Stomach smooth muscle (tissue), 2 donors: ENCODE data around the gene SYNPO2.
"Not testable (repeated sequence)": the region's sequence is repeated elsewhere in the genome, so short reads cannot be mapped to it uniquely, and the experiment has no call there.

Source experiments
- H3K27ac ChIP-seq: one replicate; pipeline ENCODE4 v1.7.0; 2013; ENCODE audit warnings: mild to moderate bottlenecking, low read length, inconsistent platforms
- H3K27me3 ChIP-seq, 2 donors: one replicate each; pipeline ENCODE4 v1.7.0; 2013; ENCODE audit warnings: low read length in 2 of 2; ENCODE audit not compliant: insufficient read depth in 2 of 2, control insufficient read depth in 1 of 2
- H3K36me3 ChIP-seq, 2 donors: one replicate each; pipeline ENCODE4 v1.7.0; 2013; ENCODE audit warnings: low read length in 2 of 2; ENCODE audit not compliant: control insufficient read depth in 2 of 2, insufficient read depth in 2 of 2
- H3K4me1 ChIP-seq: one replicate; pipeline ENCODE4 v1.7.0; 2013; ENCODE audit warnings: low read length; ENCODE audit not compliant: control insufficient read depth, insufficient read depth
- H3K4me3 ChIP-seq, 2 donors: one replicate each; pipeline ENCODE4 v1.7.0; 2013; ENCODE audit warnings: low read length in 2 of 2
- H3K9ac ChIP-seq, 2 donors: one replicate each; pipeline ENCODE4 v1.7.0; 2013; ENCODE audit warnings: low read length in 2 of 2, mild to moderate bottlenecking in 1 of 2
- H3K9me3 ChIP-seq, 2 donors: one replicate each; pipeline ENCODE4 v1.7.0; 2013; ENCODE audit warnings: low read length in 2 of 2; ENCODE audit not compliant: control insufficient read depth in 2 of 2
- donor health status: healthy.
- donor health status: Pancreatic carcinoma.

SYNPO2 gene

DNA sequence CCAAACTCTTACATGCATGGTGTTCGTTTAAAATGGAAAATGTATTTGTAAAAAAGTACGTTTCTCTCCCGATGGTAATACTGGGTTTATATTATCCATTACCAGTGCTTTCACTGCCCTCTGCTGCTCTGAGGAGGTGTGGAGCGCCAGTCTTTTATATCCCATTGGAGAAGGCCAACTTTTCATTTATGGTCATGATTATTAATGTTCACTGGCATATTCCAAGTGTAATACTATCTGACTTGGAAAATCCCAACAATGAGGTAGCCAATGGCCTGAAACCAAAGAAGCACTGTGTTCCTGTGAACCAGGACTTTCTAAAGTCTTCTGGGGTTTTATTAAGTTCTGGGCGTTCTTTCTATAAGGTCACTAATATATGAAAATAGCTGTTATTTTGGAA, 80.7 kb downstream of the SYNPO2 start:
- H3K4me3 ChIP-seq, result peak overlapping the region in 1 of 2 donors; percentile 52
- no peaks in the 10 kb centered on the region for H3K27me3 ChIP-seq
- peaks cover 0 to 4% of the 10 kb centered on the region in 2 donors for H3K36me3 ChIP-seq
- peak overlapping the region in 1 of 2 donors; percentile 24 for H3K9ac ChIP-seq
- H3K27ac ChIP-seq, result peak overlapping the region; percentile 6
- no peaks in the 10 kb centered on the region for H3K9me3 ChIP-seq
- H3K4me1 ChIP-seq, result peaks cover 50% of the 10 kb centered on the region

GRCh38 chr4:118972167-118972566, 83.5 kb downstream of the SYNPO2 start:
- Histone ChIP-seq H3K27me3 (no peaks in the 10 kb centered on the region), H3K4me3 (no peak overlapping the region), H3K9me3 (no peaks in the 10 kb centered on the region), H3K4me1 (peaks cover 47% of the 10 kb centered on the region), H3K27ac (peak overlapping the region; percentile 77), H3K9ac (no peak overlapping the region), H3K36me3 (no peaks in the 10 kb centered on the region)

DNA sequence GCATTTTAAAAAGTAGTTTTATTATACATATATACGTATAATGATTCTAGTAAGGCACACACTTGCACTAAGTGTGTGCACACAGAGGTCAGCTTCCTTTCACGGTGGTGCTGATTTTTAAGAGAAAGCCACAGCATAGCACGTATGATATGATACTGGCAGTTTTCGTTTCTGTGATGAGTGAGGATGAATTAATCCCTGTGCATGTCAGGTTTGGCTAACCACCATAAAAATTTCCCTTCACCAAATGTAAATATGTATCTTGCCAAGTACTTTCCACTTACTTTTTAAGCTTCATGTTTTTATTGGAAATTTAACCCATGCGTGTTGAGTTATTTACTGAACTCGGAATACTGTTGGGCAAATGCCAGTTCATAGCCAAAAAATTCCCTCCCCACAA, 84.6 kb downstream of the SYNPO2 start:
- Histone ChIP-seq H3K4me3 (no peak overlapping the region), H3K4me1 (peaks cover 37% of the 10 kb centered on the region), H3K27me3 (no peaks in the 10 kb centered on the region), H3K36me3 (no peaks in the 10 kb centered on the region), H3K9ac (no peak overlapping the region), H3K9me3 (no peaks in the 10 kb centered on the region), H3K27ac (no peak overlapping the region)

DNA sequence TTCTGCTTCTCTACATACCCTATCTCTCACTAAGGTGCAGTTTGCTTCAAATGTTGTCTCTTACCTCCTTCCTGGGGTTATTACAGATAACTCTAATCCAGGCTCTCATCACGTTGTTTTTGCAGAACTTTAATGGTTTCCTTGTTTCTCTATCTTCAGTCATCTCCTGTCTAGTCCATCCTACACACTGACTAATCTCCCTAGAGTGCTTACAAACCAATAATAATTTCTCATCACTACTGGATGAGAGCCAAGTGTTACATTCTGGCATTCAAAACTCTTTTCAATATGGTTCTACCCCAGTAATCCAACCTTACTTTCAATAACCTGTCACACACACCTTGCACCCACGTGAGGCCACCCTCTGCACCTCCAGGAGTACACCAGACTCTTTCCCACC, 86.1 kb downstream of the SYNPO2 start:
- Histone ChIP-seq H3K9ac (no peak overlapping the region), H3K4me3 (no peak overlapping the region), H3K4me1 (peaks cover 29% of the 10 kb centered on the region), H3K36me3 (peaks cover 0 to 3% of the 10 kb centered on the region in 2 donors), H3K27me3 (no peaks in the 10 kb centered on the region), H3K9me3 (no peaks in the 10 kb centered on the region), H3K27ac (peak overlapping the region; percentile 56)

- H3K4me1 ChIP-seq, result peaks cover 29% of the 10 kb centered on the region
- peak overlapping the region in 1 of 2 donors; percentile 13 for H3K9ac ChIP-seq
- peaks cover 0 to 3% of the 10 kb centered on the region in 2 donors for H3K36me3 ChIP-seq
- H3K9me3 ChIP-seq, result no peaks in the 10 kb centered on the region
- H3K27ac ChIP-seq, result peak overlapping the region; percentile 56
- no peaks in the 10 kb centered on the region for H3K27me3 ChIP-seq
- peak overlapping the region in 1 of 2 donors; percentile 34 for H3K4me3 ChIP-seq
These were observed 87.0 kb downstream of the SYNPO2 start for GRCh38 chr4:118975449-118976192.

GRCh38 chr4:118976193-118976560, 87.5 kb downstream of the SYNPO2 start:
- H3K9ac ChIP-seq, H3K27me3 ChIP-seq, H3K36me3 ChIP-seq, H3K4me3 ChIP-seq, H3K9me3 ChIP-seq: not testable (repeated sequence)
- Histone ChIP-seq H3K4me1 (peaks cover 30% of the 10 kb centered on the region), H3K27ac (peak overlapping the region; percentile 56)

- not testable (repeated sequence) for H3K27me3 ChIP-seq, H3K4me3 ChIP-seq, H3K9me3 ChIP-seq, H3K9ac ChIP-seq, H3K36me3 ChIP-seq
- peak overlapping the region; percentile 38 for H3K27ac ChIP-seq
- peaks cover 30% of the 10 kb centered on the region for H3K4me1 ChIP-seq
These were observed 88.4 kb downstream of the SYNPO2 start for GRCh38 chr4:118977100-118977499.

GRCh38 chr4:118979712-118980111, 91.1 kb downstream of the SYNPO2 start:
- Histone ChIP-seq H3K9ac (no peak overlapping the region), H3K9me3 (no peaks in the 10 kb centered on the region), H3K4me1 (peaks cover 45% of the 10 kb centered on the region), H3K4me3 (no peak overlapping the region), H3K36me3 (peaks cover 0 to 3% of the 10 kb centered on the region in 2 donors), H3K27me3 (no peaks in the 10 kb centered on the region), H3K27ac (peak overlapping the region; percentile 72)

- Histone ChIP-seq H3K9ac (peak overlapping the region; percentile 53 to 66), H3K36me3 (peaks cover 0 to 3% of the 10 kb centered on the region in 2 donors), H3K4me3 (peak overlapping the region; percentile 29 to 58), H3K27me3 (no peaks in the 10 kb centered on the region), H3K4me1 (peaks cover 41% of the 10 kb centered on the region), H3K9me3 (no peaks in the 10 kb centered on the region), H3K27ac (peak overlapping the region; percentile 72)
These were observed 92.7 kb downstream of the SYNPO2 start for GRCh38 chr4:118981171-118981838.

- Histone ChIP-seq H3K4me1 (peaks cover 41% of the 10 kb centered on the region), H3K36me3 (peaks cover 0 to 3% of the 10 kb centered on the region in 2 donors), H3K9ac (peak overlapping the region; percentile 53 to 66), H3K27ac (peak overlapping the region; percentile 72), H3K4me3 (peak overlapping the region; percentile 38 to 58), H3K9me3 (no peaks in the 10 kb centered on the region), H3K27me3 (no peaks in the 10 kb centered on the region)
These were observed 93.3 kb downstream of the SYNPO2 start for GRCh38 chr4:118981839-118982381.
